HG02852 (cell line): Measurements from ENCODE around the gene ADGRG1.

ENCODE experiments used
- ATAC-seq: cut with Tn5 transposase; IDR thresholded peaks from one replicate; pipeline ENCODE4 v1.9.1; 2021; ENCODE audit warnings: mild to moderate bottlenecking, moderate library complexity; ENCODE audit not compliant: unreplicated experiment

Gene ADGRG1

GRCh38 chr16:57714047-57714446 lies 85.6 kb downstream of the ADGRG1 start:
- ATAC-seq, result no peak
